Duodenal mucosa (tissue), 2 donors: ENCODE data around the gene CCDC81.

Experiments used
- H3K27ac ChIP-seq: one replicate; pipeline ENCODE4 v1.7.0; 2013; ENCODE audit warnings: low read depth, low read length
- H3K27me3 ChIP-seq, 2 donors: one replicate each; pipeline ENCODE4 v1.7.0; 2013; ENCODE audit warnings: low read length in 2 of 2, control low read depth in 1 of 2; ENCODE audit not compliant: insufficient read depth in 2 of 2, control insufficient read depth in 1 of 2
- H3K36me3 ChIP-seq, 2 donors: one replicate each; pipeline ENCODE4 v1.7.0; 2013; ENCODE audit warnings: low read length in 2 of 2, control low read depth in 1 of 2; ENCODE audit not compliant: insufficient read depth in 2 of 2, control insufficient read depth in 1 of 2
- H3K4me1 ChIP-seq, 2 donors: one replicate each; pipeline ENCODE4 v1.7.0; 2013; ENCODE audit warnings: low read length in 2 of 2, control low read depth in 1 of 2; ENCODE audit not compliant: insufficient read depth in 2 of 2, control insufficient read depth in 1 of 2
- H3K4me3 ChIP-seq, 2 donors: one replicate each; pipeline ENCODE4 v1.7.0; 2013; ENCODE audit warnings: low read length in 2 of 2, low read depth in 1 of 2
- H3K9ac ChIP-seq, 2 donors: one replicate each; pipeline ENCODE4 v1.7.0; 2013; ENCODE audit warnings: low read length in 2 of 2, low read depth in 1 of 2
- H3K9me3 ChIP-seq, 2 donors: one replicate each; pipeline ENCODE4 v1.7.0; 2013; ENCODE audit warnings: low read length in 2 of 2, control low read depth in 1 of 2; ENCODE audit not compliant: control insufficient read depth in 1 of 2

The CCDC81 gene

DNA sequence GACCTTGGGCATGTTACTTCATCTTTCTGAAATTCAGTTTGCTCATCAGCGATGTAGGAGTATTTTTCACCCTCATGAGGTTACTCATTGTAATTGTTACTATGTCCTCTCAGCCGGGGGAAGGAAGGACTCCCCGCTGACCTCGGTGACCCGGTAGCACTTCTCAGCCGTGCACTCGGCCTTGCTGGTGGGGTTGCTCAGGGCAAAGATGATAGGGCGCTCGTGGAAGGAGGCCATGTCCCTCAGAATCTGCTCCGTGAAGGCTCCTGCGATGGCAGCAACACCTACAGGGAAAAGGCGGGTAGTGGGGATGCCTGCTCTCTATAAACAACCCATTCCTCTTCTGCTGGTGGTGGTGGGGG lies 72.2 kb downstream of the CCDC81 start:
- H3K27ac ChIP-seq, result no peak overlapping the region
- H3K27me3 ChIP-seq, result no peaks in the 10 kb centered on the region
- H3K9ac ChIP-seq, result no peak overlapping the region
- H3K9me3 ChIP-seq, result no peaks in the 10 kb centered on the region
- no peak overlapping the region for H3K4me3 ChIP-seq
- H3K36me3 ChIP-seq, result peaks cover 0 to 8% of the 10 kb centered on the region in 2 donors
- no peaks in the 10 kb centered on the region for H3K4me1 ChIP-seq

DNA sequence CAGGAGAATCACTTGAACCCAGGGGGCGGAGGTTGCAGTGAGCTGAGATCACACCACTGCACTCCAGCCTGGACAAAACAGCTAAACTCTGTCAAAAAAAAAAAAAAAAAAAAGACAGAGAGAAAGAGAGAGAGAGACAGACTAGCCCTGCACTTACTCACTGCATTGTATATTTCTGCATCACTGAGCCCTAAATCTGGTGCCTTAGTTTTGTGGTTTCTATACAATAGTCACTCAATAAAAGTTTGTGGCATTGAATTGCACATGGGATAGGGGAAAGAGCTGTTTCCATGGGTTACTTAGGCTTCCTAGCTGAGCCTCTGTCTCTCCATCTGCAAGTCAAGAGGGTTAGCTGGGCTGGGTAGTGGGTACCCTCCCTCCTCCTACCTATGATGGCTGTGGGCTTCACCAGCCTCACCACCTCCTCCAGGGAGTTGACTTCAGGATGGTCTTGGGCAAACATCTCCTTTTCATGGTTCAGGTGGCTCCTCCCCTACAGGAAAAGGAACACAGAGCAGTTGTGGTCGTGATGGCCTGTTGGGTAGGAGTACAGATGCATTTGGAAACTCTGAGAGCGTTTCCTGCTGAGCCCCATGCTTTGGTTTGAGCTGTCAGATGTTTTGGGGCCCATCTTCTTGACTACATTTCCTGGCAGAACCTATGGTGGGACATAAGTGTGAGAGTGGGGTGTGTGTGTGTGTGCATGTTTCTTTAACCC lies 73.2 kb downstream of the CCDC81 start:
- no peak overlapping the region for H3K4me3 ChIP-seq
- no peaks in the 10 kb centered on the region for H3K9me3 ChIP-seq
- no peaks in the 10 kb centered on the region for H3K27me3 ChIP-seq
- H3K9ac ChIP-seq, result no peak overlapping the region
- H3K36me3 ChIP-seq, result peaks cover 0 to 8% of the 10 kb centered on the region in 2 donors
- H3K4me1 ChIP-seq, result no peaks in the 10 kb centered on the region
- H3K27ac ChIP-seq, result no peak overlapping the region

DNA sequence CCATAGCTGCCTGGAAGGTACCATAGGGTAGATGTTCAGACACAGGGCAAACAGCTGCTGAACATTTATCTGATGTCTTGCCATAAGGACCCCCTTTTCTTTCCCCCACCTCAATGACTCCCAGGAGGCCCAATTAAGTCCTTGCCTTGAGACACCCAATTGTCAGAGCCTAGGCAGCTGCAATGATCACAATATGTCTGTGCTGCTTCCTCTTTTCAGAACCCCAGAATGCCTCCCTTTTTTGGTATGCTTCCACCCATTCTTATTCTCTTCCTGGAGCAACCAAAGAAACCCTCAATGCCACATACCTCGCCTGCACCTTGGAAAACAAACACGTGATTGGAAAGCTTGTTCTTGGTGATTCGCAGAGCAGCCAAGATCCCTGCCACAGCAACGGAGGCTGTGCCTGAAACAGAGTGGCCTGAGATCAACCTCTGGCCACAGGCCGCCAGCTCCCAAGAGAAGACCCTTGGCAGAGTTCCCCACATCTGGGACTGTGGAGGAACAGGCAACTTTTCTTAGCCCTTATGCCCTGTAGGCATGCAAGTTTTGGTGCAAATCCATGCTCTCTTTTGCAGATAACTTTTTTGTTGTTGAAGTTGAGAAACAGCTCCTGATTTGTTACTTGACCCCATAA lies 75.4 kb downstream of the CCDC81 start:
- Histone ChIP-seq H3K27ac (no peak overlapping the region), H3K9ac (no peak overlapping the region), H3K4me1 (no peaks in the 10 kb centered on the region), H3K4me3 (no peak overlapping the region), H3K27me3 (no peaks in the 10 kb centered on the region), H3K36me3 (peaks cover 0 to 8% of the 10 kb centered on the region in 2 donors), H3K9me3 (no peaks in the 10 kb centered on the region)

DNA sequence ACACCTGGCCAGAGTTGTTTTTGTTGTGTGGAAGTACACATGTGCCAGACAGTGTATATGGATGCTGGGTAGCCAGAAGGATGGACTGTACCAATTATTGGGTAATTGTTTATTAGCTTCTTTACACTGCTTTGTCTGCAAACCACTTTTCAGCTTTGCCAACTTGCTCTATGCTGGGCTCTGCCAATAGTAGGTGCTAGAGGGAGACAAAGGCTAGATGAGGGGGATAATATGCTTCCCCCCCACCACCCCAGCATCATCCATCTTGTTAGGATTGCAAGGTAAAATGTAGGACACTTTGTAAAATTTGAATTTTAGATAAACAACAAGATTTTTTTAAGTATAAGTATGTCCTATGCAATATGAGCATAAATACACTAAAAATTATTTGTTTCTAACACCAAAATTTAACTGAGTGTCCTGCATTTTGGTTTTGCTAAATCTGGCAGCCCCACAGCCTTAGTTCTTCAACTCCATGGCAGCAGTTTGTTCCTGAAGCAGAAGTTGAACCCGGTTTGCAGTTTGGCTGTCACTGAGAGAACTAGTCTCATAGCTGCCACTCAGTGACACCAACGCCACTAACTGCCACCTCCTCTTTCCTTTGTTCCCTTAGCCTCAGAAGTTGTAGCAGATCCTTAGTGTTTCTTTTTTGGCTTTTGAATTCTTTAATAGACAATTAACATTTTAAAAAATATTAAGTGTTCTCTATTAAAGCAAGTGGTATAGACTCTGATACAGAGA lies 78.8 kb downstream of the CCDC81 start:
- H3K4me1 ChIP-seq, result peaks cover 0 to 3% of the 10 kb centered on the region in 2 donors
- H3K27me3 ChIP-seq, result no peaks in the 10 kb centered on the region
- no peaks in the 10 kb centered on the region for H3K36me3 ChIP-seq
- H3K9ac ChIP-seq, result no peak overlapping the region
- H3K4me3 ChIP-seq, result no peak overlapping the region
- H3K9me3 ChIP-seq, result no peaks in the 10 kb centered on the region
- H3K27ac ChIP-seq, result no peak overlapping the region

DNA sequence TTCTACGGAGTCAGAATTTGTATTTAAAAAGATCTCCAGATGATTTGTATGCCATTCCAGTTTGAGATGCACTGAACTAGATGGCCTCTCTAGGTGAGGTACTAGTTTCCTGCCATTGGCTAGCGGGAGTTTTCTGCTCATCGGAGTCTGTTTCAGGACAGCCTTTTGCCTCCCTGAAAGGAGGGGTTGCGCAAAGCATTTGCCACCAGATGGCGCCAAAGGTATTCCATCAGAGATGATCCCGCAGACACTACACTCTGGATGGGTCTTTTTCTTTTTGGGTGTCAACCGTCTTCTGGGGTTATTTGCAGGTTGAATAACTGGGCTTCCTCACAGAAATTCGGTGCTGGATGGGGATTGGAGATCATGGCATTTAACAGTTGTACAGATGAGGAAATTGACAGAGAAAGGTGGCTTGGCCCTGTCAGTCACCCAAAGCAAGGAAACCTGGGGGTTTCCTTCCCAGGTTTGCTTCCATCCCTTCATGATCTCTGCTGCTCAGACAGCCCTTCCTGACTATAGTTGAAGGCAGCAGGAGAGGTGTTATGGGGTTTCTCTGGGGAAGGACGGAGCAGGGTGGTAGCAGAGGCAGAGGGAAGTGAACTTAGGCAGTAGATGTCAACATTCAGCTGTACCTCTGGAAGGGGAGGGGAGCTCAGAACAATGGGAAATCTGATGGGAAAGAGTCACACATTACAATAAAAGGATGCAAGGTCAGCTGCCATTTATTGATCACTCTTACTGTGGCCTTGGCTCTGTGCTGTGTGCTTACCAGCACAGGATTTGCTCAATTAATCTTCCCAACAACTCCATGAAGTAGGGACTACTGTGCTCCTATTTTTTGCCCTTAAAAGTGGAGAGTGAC lies 81.6 kb downstream of the CCDC81 start:
- no peaks in the 10 kb centered on the region for H3K36me3 ChIP-seq
- no peaks in the 10 kb centered on the region for H3K9me3 ChIP-seq
- peaks cover 0 to 3% of the 10 kb centered on the region in 2 donors for H3K4me1 ChIP-seq
- H3K27ac ChIP-seq, result no peak overlapping the region
- H3K4me3 ChIP-seq, result no peak overlapping the region
- H3K9ac ChIP-seq, result no peak overlapping the region
- no peaks in the 10 kb centered on the region for H3K27me3 ChIP-seq

DNA sequence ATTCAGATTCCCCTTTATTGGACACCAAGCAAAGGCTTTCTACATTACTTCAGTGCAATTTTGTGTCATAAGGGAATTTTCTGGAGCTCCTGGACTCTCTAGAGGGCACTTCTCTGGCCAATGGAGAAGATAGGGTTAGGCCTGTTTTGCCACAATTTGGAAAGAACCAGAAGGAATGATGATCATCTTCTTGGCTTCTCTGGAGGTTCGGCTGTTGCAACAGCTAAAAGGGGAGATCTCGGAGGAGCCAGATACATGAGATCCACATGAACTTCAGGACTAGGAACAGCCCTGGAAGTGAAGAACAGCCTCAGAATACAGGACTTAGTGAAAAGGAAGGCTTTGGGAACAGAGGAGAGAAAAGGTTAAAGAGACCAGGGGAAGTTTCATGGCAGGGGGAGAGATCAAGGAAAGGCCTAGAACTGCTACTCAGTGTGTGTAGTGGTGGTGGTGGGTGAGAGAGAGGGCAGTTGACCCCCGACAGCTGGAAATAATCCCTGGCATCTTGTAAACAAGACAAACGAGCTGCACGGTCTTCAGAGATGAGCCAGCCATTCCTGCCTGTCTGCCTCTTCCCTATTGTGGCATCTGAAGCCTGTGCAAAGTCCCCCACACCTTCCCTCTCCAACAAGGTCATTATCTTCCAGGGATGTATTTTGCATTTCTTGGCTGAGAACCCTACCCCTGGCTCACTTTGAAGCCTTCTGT lies 83.8 kb downstream of the CCDC81 start:
- Histone ChIP-seq H3K4me3 (no peak overlapping the region), H3K36me3 (no peaks in the 10 kb centered on the region), H3K9ac (peak overlapping the region in 1 of 2 donors; percentile 7), H3K4me1 (peaks cover 0 to 3% of the 10 kb centered on the region in 2 donors), H3K27ac (no peak overlapping the region), H3K9me3 (no peaks in the 10 kb centered on the region), H3K27me3 (no peaks in the 10 kb centered on the region)

DNA sequence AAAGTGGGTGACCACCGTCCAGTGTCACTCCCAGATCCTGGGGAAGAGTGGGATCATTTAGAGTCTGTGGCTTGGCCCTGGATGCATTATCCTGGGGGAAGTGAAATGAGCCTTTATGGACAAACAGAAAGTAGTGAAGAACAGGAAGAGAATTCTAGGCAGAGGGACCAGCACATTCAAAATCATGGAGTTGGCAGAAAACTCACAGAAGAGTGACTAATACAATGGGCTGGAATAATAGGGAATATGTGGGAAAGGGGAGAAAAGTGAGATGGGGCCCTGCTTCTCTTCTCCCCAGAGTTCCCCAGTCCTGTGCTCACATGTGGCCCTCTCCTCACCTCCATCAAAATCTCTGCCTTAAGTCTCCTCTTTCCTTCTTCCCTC lies 84.3 kb downstream of the CCDC81 start:
- Histone ChIP-seq H3K4me1 (peaks cover 0 to 3% of the 10 kb centered on the region in 2 donors), H3K27me3 (no peaks in the 10 kb centered on the region), H3K27ac (no peak overlapping the region), H3K4me3 (no peak overlapping the region), H3K36me3 (no peaks in the 10 kb centered on the region), H3K9ac (no peak overlapping the region), H3K9me3 (no peaks in the 10 kb centered on the region)

DNA sequence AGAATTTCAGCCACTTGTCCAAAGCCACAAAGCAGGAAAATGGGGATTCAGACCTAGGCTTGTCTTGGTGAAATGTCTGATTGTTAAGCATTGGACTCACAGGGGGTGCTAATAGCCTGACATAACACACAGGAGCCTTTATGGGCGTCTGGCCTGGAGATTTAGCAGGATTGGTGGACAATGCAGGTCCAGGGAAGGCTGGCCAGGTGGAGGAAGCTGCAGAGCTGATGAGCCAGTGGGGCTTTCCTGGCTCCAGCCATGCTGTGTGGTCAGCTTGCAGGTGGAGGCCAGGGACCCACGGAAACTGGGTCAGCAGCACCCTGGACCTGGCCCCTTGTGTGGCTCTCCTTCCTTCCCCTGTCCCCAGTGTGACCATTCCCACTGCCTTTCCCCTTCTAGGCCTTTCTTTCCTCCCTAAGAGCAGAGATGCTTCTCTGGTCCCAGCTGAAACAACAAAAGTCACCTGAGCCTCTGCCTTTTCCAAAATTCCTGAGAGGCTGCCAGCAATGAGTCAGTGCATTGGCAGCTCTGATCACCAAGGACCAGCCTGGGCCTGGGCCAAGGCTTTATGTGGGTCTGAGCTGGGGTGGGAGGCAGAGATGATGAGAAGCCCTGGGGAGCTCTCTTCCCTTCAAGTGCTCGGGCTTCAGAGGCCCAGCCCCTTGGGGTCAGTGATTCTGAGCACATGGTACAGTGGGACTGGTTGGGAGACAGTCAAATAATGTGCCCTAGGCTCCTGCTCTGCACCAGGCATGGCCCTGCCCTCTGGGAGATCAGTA lies 85.2 kb downstream of the CCDC81 start:
- Histone ChIP-seq H3K4me3 (no peak overlapping the region), H3K4me1 (peaks cover 0 to 3% of the 10 kb centered on the region in 2 donors), H3K27me3 (no peaks in the 10 kb centered on the region), H3K9ac (no peak overlapping the region), H3K9me3 (no peaks in the 10 kb centered on the region), H3K27ac (no peak overlapping the region), H3K36me3 (no peaks in the 10 kb centered on the region)
